Endothelial cell of umbilical vein (primary cell): ENCODE data around the gene UBASH3A.

Source experiments
- FOS ChIP-seq: IDR thresholded peaks from 2 replicates; pipeline ENCODE4 v1.6.1; 2011; ENCODE audit warnings: mild to moderate bottlenecking, low read length, moderate library complexity, borderline replicate concordance; ENCODE audit not compliant: insufficient read depth
- POLR2A ChIP-seq: IDR thresholded peaks from 2 replicates; pipeline ENCODE4 v1.6.1; 2012; ENCODE audit warnings: low read depth, mild to moderate bottlenecking, control low read depth, low read length

- TF ChIP-seq POLR2A (no peak), FOS (no peak)
Measured at GRCh38 chr21:42490720-42491119, 87.0 kb downstream of the UBASH3A start.
